Fibroblast of mammary gland (primary cell): ENCODE data around the gene UQCC2.
A peak's percentile ranks its signal among the peaks of the same experiment; 100 is the strongest.

ENCODE experiments used
- DNase-seq: peaks from one replicate; pipeline ENCODE4 v3.0.0-alpha.2; 2010; ENCODE audit warnings: low read depth
- H3K4me3 ChIP-seq: 2 replicates; pipeline ENCODE4 v1.5.1; 2011; ENCODE audit warnings: low read depth, mild to moderate bottlenecking, low read length, moderate library complexity; ENCODE audit not compliant: control insufficient read depth
- CTCF ChIP-seq: conservative IDR thresholded peaks from 2 replicates; pipeline ENCODE4 v1.5.1; 2011; ENCODE audit warnings: low read depth, low read length, inconsistent platforms; ENCODE audit not compliant: control insufficient read depth, insufficient read depth

Gene UQCC2

GRCh38 chr6:33755070-33755869 is 43.8 kb upstream of the UQCC2 start:
- DNase-seq: no peak
- TF ChIP-seq CTCF: no peak
- no peak overlapping the region for H3K4me3 ChIP-seq

GRCh38 chr6:33754222-33754621 is 42.7 kb upstream of the UQCC2 start:
- H3K4me3 ChIP-seq: no peak overlapping the region
- TF ChIP-seq CTCF: no peak
- DNase-seq: no peak

GRCh38 chr6:33752646-33753015 is 41.1 kb upstream of the UQCC2 start:
- H3K4me3 ChIP-seq: no peak overlapping the region
- DNase-seq: no peak
- no peak for TF ChIP-seq CTCF

- H3K4me3 ChIP-seq: no peak overlapping the region
- no peak for TF ChIP-seq CTCF
- no peak for DNase-seq
Measured at GRCh38 chr6:33751771-33752645, 40.5 kb upstream of the UQCC2 start.

- peak; percentile 49 for DNase-seq
- TF ChIP-seq CTCF: no peak
- H3K4me3 ChIP-seq: no peak overlapping the region
Measured at GRCh38 chr6:33750244-33750991, 38.9 kb upstream of the UQCC2 start.

GRCh38 chr6:33749401-33749800 is 37.9 kb upstream of the UQCC2 start:
- no peak overlapping the region for H3K4me3 ChIP-seq
- no peak for DNase-seq
- TF ChIP-seq CTCF: no peak
